Omental fat pad (tissue), 4 donors: Measurements from ENCODE around the gene MPP3. TPM values are rescaled to one million over a fixed set of nuclear protein-coding genes. Genes with fewer than 3 reads are reported as not detected.

Experiments used
- ATAC-seq: fragments of 150-250 bp; one replicate; pipeline ENCODE4 v1.9.1; 2016; ENCODE audit warnings: mild to moderate bottlenecking, moderate library complexity; ENCODE audit not compliant: low FRiP score
- DNase-seq: peaks from one replicate; pipeline ENCODE4 v3.0.0-alpha.2; 2019; ENCODE audit warnings: low spot score
- CTCF ChIP-seq, 3 donors: fragments of 450-650 bp; IDR thresholded peaks; one replicate each; pipeline ENCODE4 v1.5.1; 2016 to 2017; ENCODE audit warnings: antibody characterized with exemption in 3 of 3, mild to moderate bottlenecking in 3 of 3, moderate library complexity in 2 of 3
- total RNA-seq, 4 donors: library from RNA; depleted of rRNA; stranded (reverse); fragments of >200 nt; gene quantifications; one replicate each; pipeline ENCODE4 v1.1.0, GENCODE V29; 2016

MPP3 gene
- 10 to 100 TPM; 13.2 to 27.9 (median 24.0) TPM for total RNA-seq

GRCh38 chr17:43832976-43833829 is at the start of gene MPP3:
Gene MPP3, minus strand, starts transcription at chr17:43833146. Its CDS starts 1,240 bp downstream, at chr17:43831906.
- DNase-seq: no peak
- TF ChIP-seq CTCF (IDR thresholded peaks at IDR 0.05): no peak
- ATAC-seq: peak; percentile 89

- ATAC-seq (no peak), DNase-seq (no peak)
- TF ChIP-seq CTCF (IDR thresholded peaks at IDR 0.05): no peak
Observed at GRCh38 chr17:43881758-43882505, 49.0 kb upstream of the MPP3 start.

GRCh38 chr17:43881181-43881580 is 48.2 kb upstream of the MPP3 start:
- DNase-seq (no peak), ATAC-seq (no peak)
- no peak for TF ChIP-seq CTCF (IDR thresholded peaks at IDR 0.05)

- DNase-seq (no peak), ATAC-seq (no peak)
Observed at GRCh38 chr17:43880420-43880991, 47.6 kb upstream of the MPP3 start.

GRCh38 chr17:43879723-43880419 is 46.9 kb upstream of the MPP3 start:
- ATAC-seq (no peak), DNase-seq (no peak)
- no peak for TF ChIP-seq CTCF (IDR thresholded peaks at IDR 0.05)

More at GRCh38 chr17:43880420-43880991, 47.6 kb upstream of the MPP3 start:
- TF ChIP-seq CTCF (IDR thresholded peaks at IDR 0.05): no peak

GRCh38 chr17:43878260-43879175 is 45.6 kb upstream of the MPP3 start:
- ATAC-seq (peak; percentile 86), DNase-seq (peak; percentile 70)
- TF ChIP-seq CTCF (IDR thresholded peaks at IDR 0.05): peak in 2 of 3 donors; percentile 41 to 92
